Measurements from ENCODE around the gene SLC25A21.
"Not testable (repeated sequence)": the region's sequence is repeated elsewhere in the genome, so short reads cannot be mapped to it uniquely, and the experiment has no call there.

SLC25A21 gene

GRCh38 chr14:36935976-36936678 is 236.3 kb downstream of the SLC25A21 start:
- no peak for DNase-seq

- DNase-seq: no peak
Observed at GRCh38 chr14:36934304-36934703, 238.1 kb downstream of the SLC25A21 start.

GRCh38 chr14:36931791-36932190 is 240.6 kb downstream of the SLC25A21 start:
- DNase-seq: no peak

GRCh38 chr14:36928432-36928831 is 244.0 kb downstream of the SLC25A21 start:
- no peak for DNase-seq

- DNase-seq: no peak
Observed at GRCh38 chr14:36925094-36925493, 247.3 kb downstream of the SLC25A21 start.

- DNase-seq: no peak
Observed at GRCh38 chr14:36916668-36917067, 255.7 kb downstream of the SLC25A21 start.

- no peak for DNase-seq
Observed at GRCh38 chr14:36915081-36915480, 257.3 kb downstream of the SLC25A21 start.

- DNase-seq: no peak
Observed at GRCh38 chr14:36910578-36910977, 261.8 kb downstream of the SLC25A21 start.

- no peak for DNase-seq
Observed at GRCh38 chr14:36905272-36905888, 267.0 kb downstream of the SLC25A21 start.

- DNase-seq: no peak
Observed at GRCh38 chr14:36901861-36902260, 270.5 kb downstream of the SLC25A21 start.

- no peak for DNase-seq
Observed at GRCh38 chr14:36900846-36901245, 271.6 kb downstream of the SLC25A21 start.

- not testable (repeated sequence) for DNase-seq
Observed at GRCh38 chr14:36896300-36896699, 276.1 kb downstream of the SLC25A21 start.

GRCh38 chr14:36884049-36884448 is 288.4 kb downstream of the SLC25A21 start:
- no peak for DNase-seq

GRCh38 chr14:36880276-36880675 is 292.1 kb downstream of the SLC25A21 start:
- no peak for DNase-seq

- DNase-seq: no peak
Observed at GRCh38 chr14:36879558-36879957, 292.8 kb downstream of the SLC25A21 start.

- DNase-seq: no peak
Observed at GRCh38 chr14:36874396-36875138, 297.8 kb downstream of the SLC25A21 start.

- DNase-seq: no peak
Observed at GRCh38 chr14:36870776-36871175, 301.6 kb downstream of the SLC25A21 start.

GRCh38 chr14:36869125-36869524 is 303.3 kb downstream of the SLC25A21 start:
- DNase-seq: no peak

- DNase-seq: no peak
Observed at GRCh38 chr14:36866867-36867266, 305.5 kb downstream of the SLC25A21 start.

GRCh38 chr14:36863271-36863670 is 309.1 kb downstream of the SLC25A21 start:
- no peak for DNase-seq

- not testable (repeated sequence) for DNase-seq
Observed at GRCh38 chr14:36862237-36862636, 310.2 kb downstream of the SLC25A21 start.

- no peak for DNase-seq
Observed at GRCh38 chr14:36860831-36861230, 311.6 kb downstream of the SLC25A21 start.

GRCh38 chr14:36859119-36859518 is 313.3 kb downstream of the SLC25A21 start:
- DNase-seq: no peak

- no peak for DNase-seq
Observed at GRCh38 chr14:36857842-36858445, 314.5 kb downstream of the SLC25A21 start.

Data from NCI-H1436 treated with DMSO at 0.1 percent for 48 hours (cell line).